Fibroblast of lung (primary cell): ENCODE results near the gene INHBB. TPM values are rescaled to one million over a fixed set of nuclear protein-coding genes. Genes with fewer than 3 reads are reported as not detected.
A peak's percentile ranks its signal among the peaks of the same experiment; 100 is the strongest.

Source experiments
- DNase-seq, 2 donors: peaks; one replicate each; pipeline versions ENCODE4 v3.0.0 to v3.0.0-alpha.2; 2010; ENCODE audit warnings: low read depth in 2 of 2
- H2AFZ ChIP-seq: 2 replicates; pipeline ENCODE4 v1.5.1; 2012; ENCODE audit warnings: low read length, control low read depth, inconsistent platforms
- H3K27ac ChIP-seq: 2 replicates; pipeline ENCODE4 v1.5.1; 2011; ENCODE audit warnings: low read length, control low read depth; ENCODE audit not compliant: insufficient read depth
- H3K27me3 ChIP-seq: 2 replicates; pipeline ENCODE4 v1.5.1; 2011; ENCODE audit warnings: mild to moderate bottlenecking, low read length; ENCODE audit not compliant: control insufficient read depth, insufficient read depth
- H3K36me3 ChIP-seq: 2 replicates; pipeline ENCODE4 v1.5.1; 2011; ENCODE audit warnings: low read length; ENCODE audit not compliant: control insufficient read depth, insufficient read depth
- H3K4me1 ChIP-seq: 2 replicates; pipeline ENCODE4 v1.5.1; 2011; ENCODE audit warnings: low read length; ENCODE audit not compliant: control insufficient read depth, insufficient read depth; ENCODE audit errors: extremely low read depth
- H3K4me2 ChIP-seq: 2 replicates; pipeline ENCODE4 v1.5.1; 2011; ENCODE audit warnings: low read length, control low read depth; ENCODE audit not compliant: insufficient read depth; ENCODE audit errors: extremely low read depth
- H3K4me3 ChIP-seq, 4 experiments: fragments of 200-600 bp in 1 of 4; sonication (generic) in 1 of 4; replicated peaks in 1 of 4; 2 replicates each; pipeline ENCODE4 v1.5.1; 2011 to 2016; ENCODE audit warnings: low read length in 4 of 4, low read depth in 3 of 4, mild to moderate bottlenecking in 3 of 4, control low read depth in 2 of 4, inconsistent platforms in 1 of 4, mixed read lengths in 1 of 4; ENCODE audit not compliant: insufficient read depth in 1 of 4; ENCODE audit errors: control extremely low read depth in 1 of 4
- H3K79me2 ChIP-seq: 2 replicates; pipeline ENCODE4 v1.5.1; 2012; ENCODE audit warnings: mild to moderate bottlenecking, low read length, inconsistent platforms; ENCODE audit not compliant: control insufficient read depth, insufficient read depth
- H3K9ac ChIP-seq: 2 replicates; pipeline ENCODE4 v1.5.1; 2011; ENCODE audit warnings: mild to moderate bottlenecking, low read length, control low read depth; ENCODE audit not compliant: insufficient read depth
- H3K9me3 ChIP-seq: 2 replicates; pipeline ENCODE4 v1.5.1; 2012; ENCODE audit warnings: low read depth, low read length; ENCODE audit not compliant: control insufficient read depth, insufficient read depth
- H4K20me1 ChIP-seq: 2 replicates; pipeline ENCODE4 v1.5.1; 2011; ENCODE audit warnings: low read length; ENCODE audit not compliant: control insufficient read depth, insufficient read depth; ENCODE audit errors: extremely low read depth
- EZH2 ChIP-seq: IDR thresholded peaks from 2 replicates; pipeline ENCODE4 v1.5.1; 2012; ENCODE audit warnings: low read length, control low read depth, mild to moderate bottlenecking; ENCODE audit errors: missing control alignments
- polyA plus RNA-seq, 2 donors: library from polyadenylated mRNA; depleted of rRNA in 1 of 2; stranded (reverse) in 1 of 2; unstranded in 1 of 2; fragments of >200 nt; gene quantifications; 2 replicates each; pipeline ENCODE4 v1.2.1, GENCODE V29; 2011 to 2012; ENCODE audit warnings: missing spikeins in 1 of 2
- total RNA-seq: library from RNA; depleted of rRNA; stranded (reverse); fragments of >200 nt; gene quantifications from 2 replicates; pipeline ENCODE4 v1.2.1, GENCODE V29; 2014
- TF ChIP-seq, protein P1 (sequence below), 2 donors: IDR thresholded peaks in 1 of 2; conservative IDR thresholded peaks in 1 of 2; 1 replicate in 1 of 2; 2 replicates in 1 of 2; pipeline ENCODE4 v1.5.1; 2011 to 2012; ENCODE audit warnings: low read length in 2 of 2, control low read depth in 1 of 2, inconsistent platforms in 1 of 2, low read depth in 1 of 2, mild to moderate bottlenecking in 1 of 2

Gene INHBB
- total and polyA plus RNA-seq, 2 donors (not counting 1 experiment from before 2014, with no cell fraction given) = 0.01 TPM; not detected in 1

DNA sequence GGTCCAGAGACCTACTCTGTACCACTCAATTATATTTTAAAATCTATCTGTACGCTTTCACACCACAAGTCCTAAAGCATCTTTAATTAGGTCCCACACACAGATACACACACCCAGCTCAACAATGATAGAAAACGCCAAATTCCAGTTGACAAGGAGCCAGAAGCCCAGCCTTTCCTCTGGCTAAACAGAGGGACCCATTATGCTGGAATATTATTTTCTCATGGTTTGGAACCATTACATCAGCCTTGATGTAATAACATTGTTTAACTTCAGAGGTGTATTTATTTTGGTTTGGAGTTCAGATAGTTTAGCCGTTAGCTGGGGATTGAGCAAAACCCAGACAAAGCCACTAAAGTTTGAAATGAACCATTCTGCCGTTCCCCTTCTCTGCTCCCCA, 14.0 kb upstream of the INHBB start:
- Histone ChIP-seq H3K27ac (no peak overlapping the region), H3K9ac (no peak overlapping the region), H3K9me3 (no peaks in the 10 kb centered on the region), H3K4me3 (no peak overlapping the region), H3K4me1 (no peaks in the 10 kb centered on the region), H4K20me1 (no peaks in the 10 kb centered on the region), H3K27me3 (peaks cover 28% of the 10 kb centered on the region), H3K4me2 (no peak overlapping the region), H2AFZ (no peak overlapping the region), H3K79me2 (no peaks in the 10 kb centered on the region), H3K36me3 (no peaks in the 10 kb centered on the region)
- DNase-seq = peak in 1 of 2 donors; percentile 21
- TF ChIP-seq, protein P1, sequence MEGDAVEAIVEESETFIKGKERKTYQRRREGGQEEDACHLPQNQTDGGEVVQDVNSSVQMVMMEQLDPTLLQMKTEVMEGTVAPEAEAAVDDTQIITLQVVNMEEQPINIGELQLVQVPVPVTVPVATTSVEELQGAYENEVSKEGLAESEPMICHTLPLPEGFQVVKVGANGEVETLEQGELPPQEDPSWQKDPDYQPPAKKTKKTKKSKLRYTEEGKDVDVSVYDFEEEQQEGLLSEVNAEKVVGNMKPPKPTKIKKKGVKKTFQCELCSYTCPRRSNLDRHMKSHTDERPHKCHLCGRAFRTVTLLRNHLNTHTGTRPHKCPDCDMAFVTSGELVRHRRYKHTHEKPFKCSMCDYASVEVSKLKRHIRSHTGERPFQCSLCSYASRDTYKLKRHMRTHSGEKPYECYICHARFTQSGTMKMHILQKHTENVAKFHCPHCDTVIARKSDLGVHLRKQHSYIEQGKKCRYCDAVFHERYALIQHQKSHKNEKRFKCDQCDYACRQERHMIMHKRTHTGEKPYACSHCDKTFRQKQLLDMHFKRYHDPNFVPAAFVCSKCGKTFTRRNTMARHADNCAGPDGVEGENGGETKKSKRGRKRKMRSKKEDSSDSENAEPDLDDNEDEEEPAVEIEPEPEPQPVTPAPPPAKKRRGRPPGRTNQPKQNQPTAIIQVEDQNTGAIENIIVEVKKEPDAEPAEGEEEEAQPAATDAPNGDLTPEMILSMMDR (conservative IDR thresholded peaks at IDR 0.05 in 1 of 2, IDR thresholded peaks at IDR 0.05 in 1 of 2; ENCODE audit: low read depth in 1 of 2, low read length in 2 of 2) = no peak
- TF ChIP-seq EZH2 = no peak

DNA sequence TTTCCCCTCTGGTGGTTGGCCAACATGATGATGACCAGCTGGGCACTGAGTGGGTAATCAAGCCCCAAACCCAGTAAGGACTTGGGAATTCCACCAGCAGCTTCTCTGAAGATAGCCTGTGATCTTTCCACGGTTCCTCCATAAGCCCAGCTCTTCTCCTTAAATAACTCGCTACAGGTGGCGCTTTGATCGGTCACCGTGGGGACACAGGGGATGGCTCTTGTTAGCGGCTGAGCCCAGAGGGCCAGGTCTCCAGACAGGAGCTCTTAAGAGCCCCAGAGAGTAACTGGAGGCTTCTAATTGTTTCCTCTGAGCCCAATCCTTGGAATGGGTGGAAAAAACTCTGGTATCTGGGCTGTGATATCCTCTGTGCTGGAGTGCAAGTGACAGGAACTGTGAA, 13.6 kb upstream of the INHBB start:
- Histone ChIP-seq H3K36me3 (no peaks in the 10 kb centered on the region), H2AFZ (no peak overlapping the region), H4K20me1 (no peaks in the 10 kb centered on the region), H3K9me3 (no peaks in the 10 kb centered on the region), H3K79me2 (no peaks in the 10 kb centered on the region), H3K4me1 (no peaks in the 10 kb centered on the region), H3K27ac (no peak overlapping the region), H3K27me3 (peaks cover 28% of the 10 kb centered on the region), H3K4me3 (no peak overlapping the region), H3K4me2 (no peak overlapping the region), H3K9ac (no peak overlapping the region)
- DNase-seq = no peak
- no peak for TF ChIP-seq EZH2
- TF ChIP-seq, protein P1 (conservative IDR thresholded peaks at IDR 0.05 in 1 of 2, IDR thresholded peaks at IDR 0.05 in 1 of 2; ENCODE audit: low read depth in 1 of 2, low read length in 2 of 2) = no peak

DNA sequence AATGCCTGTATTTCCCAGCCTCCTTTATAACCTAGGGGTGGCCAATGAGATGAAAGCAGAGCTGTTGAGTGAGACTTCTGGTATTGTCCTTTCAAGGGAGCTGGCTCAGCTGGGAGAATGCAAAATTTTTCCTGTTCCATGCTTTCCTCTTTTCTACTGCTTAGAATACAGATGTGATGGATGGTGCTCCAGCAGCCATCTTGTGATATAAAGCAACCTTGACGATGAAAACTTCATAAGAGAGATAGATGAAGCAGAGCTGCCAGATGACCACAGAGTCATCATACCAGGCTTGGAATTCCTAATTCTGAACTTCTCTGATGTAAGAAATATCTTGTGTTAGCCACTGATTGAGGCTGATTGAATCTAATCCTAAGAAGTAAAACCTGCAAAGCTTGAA, 11.9 kb upstream of the INHBB start:
- TF ChIP-seq EZH2 = no peak
- TF ChIP-seq, protein P1 (conservative IDR thresholded peaks at IDR 0.05 in 1 of 2, IDR thresholded peaks at IDR 0.05 in 1 of 2; ENCODE audit: low read depth in 1 of 2, low read length in 2 of 2) = no peak
- Histone ChIP-seq H3K9me3 (no peaks in the 10 kb centered on the region), H3K79me2 (no peaks in the 10 kb centered on the region), H3K9ac (no peak overlapping the region), H4K20me1 (no peaks in the 10 kb centered on the region), H2AFZ (no peak overlapping the region), H3K4me2 (no peak overlapping the region), H3K4me1 (no peaks in the 10 kb centered on the region), H3K36me3 (no peaks in the 10 kb centered on the region), H3K27me3 (peaks cover 23% of the 10 kb centered on the region), H3K27ac (no peak overlapping the region), H3K4me3 (no peak overlapping the region)
- DNase-seq = no peak
